HG02938 (cell line): ENCODE measurements around the gene OR4F15.
"Not testable (repeated sequence)": the region's sequence is repeated elsewhere in the genome, so short reads cannot be mapped to it uniquely, and the experiment has no call there.

Experiments used
- ATAC-seq: cut with Tn5 transposase; IDR thresholded peaks from one replicate; pipeline ENCODE4 v1.9.1; 2021; ENCODE audit warnings: mild to moderate bottlenecking, moderate library complexity; ENCODE audit not compliant: unreplicated experiment

OR4F15 gene, protein sequence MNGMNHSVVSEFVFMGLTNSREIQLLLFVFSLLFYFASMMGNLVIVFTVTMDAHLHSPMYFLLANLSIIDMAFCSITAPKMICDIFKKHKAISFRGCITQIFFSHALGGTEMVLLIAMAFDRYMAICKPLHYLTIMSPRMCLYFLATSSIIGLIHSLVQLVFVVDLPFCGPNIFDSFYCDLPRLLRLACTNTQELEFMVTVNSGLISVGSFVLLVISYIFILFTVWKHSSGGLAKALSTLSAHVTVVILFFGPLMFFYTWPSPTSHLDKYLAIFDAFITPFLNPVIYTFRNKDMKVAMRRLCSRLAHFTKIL

DNA sequence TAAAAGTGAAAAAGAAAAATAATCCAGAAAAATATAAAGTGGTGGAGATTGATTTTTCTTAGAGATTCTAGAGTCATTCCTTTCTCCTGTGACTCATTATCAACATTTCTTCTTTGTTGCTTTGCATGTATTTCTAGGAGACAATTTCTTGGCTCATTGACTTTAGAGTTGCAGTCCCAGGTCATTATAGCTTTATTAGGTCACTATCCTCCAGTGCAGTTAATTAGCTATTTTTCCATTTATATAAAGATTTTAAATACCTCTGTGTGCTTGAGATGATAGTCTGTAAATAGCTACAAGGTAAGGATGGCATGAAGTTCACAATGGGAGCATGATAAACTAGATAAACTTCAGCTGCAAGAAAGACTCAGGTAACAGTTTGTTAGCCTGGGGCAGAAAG, at the start of gene OR4F15:
Gene OR4F15, plus strand, starts transcription at position 301 of the 400 bp plus-strand sequence. CDS start 5,985 bp downstream, outside the sequence.
- ATAC-seq, result no peak

DNA sequence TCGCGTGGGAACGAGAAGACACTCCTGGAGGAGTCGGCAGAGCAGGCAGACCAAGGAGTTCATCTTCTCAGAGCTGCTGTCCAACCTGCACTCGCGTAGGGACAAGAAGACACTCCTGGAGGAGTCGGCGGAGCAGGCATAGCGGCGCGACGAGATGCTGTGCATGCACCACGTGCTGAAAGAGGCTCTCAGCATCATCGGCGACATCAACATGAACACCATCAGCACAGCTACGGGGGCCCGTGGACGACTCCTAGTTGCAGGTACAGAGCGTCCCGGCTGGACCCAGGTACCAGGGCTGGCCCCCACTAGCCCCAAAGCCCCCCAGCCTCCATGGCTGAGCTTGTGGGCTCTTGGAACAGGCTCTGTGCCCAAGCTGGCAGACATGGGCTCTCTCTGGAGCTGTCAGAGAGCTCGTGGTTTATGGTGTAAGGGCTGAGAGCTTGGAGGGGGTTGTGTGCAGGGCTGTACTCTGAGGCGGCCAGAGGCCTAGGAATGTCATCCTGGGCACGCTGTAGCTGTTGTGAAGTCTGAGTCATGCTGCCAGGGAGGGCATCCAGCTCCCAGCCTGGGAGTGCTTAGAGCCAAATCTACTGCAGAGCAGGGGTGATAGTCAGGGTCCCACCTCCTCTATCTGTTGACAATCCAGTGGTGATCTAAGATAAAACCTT, 47.2 kb upstream of the OR4F15 start:
- ATAC-seq, result not testable (repeated sequence)

- ATAC-seq, result not testable (repeated sequence)
Observed at GRCh38 chr15:101765340-101765671, 46.7 kb upstream of the OR4F15 start.

- no peak for ATAC-seq
Observed at GRCh38 chr15:101765772-101766456, 46.1 kb upstream of the OR4F15 start.

DNA sequence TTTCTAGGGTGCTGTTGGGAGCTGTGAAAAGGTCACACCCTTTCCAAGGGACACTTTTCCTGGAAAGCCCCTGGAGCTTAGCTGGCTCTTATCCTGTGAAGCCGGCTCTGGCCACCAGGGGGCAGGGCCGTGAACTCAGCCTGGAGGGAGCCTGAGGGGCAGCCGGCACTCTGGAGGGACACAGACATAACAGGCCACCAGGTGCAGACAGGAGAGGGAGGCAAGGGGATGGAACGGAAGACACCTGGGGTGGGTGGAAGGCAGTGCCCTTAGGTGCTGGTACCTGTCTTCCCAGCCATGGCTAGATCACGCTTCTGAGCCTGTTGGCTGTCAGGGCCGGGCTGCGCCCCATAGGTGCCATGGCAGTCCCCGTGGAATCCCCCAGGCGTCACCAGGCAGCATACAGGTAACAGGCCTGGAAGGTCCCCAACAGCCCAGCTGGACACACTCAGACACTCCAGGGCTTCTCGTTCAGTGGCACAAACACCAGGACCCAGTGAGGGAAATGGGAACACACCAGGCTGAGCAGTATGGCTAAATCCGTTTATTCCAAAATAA, 44.8 kb upstream of the OR4F15 start:
- not testable (repeated sequence) for ATAC-seq

- ATAC-seq, result no peak
Observed at GRCh38 chr15:101772921-101773320, 39.1 kb upstream of the OR4F15 start.

DNA sequence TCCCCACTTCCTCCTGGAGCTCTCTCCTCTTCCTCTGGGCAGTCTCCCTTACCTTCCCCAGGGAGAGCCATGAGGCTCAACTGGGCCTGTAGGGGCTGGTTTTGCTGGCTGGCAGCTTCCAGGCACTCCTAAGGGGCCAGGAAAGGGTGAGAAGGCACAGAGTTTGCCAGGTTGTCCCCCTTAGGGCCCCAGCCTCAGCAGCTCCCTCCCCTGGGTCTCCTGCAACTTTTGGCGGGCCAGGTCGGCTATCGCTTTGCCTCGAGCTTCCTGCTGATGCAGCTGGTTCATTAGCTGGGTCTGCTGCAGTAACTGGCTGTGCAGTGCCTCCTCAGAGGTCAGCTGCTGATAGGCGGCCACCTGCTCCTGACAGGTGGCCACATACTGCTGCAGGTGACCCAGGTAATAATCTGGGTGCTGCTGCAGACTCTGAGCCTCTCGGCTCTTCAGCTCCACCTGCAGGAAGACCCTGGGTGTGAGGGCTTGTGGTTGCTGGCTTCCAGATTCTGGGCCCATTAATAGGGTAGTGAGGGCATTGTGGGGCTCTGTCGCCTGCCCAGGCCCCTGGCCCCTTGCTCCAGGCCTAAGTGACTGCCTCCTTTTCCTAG, 38.4 kb upstream of the OR4F15 start:
- no peak for ATAC-seq

DNA sequence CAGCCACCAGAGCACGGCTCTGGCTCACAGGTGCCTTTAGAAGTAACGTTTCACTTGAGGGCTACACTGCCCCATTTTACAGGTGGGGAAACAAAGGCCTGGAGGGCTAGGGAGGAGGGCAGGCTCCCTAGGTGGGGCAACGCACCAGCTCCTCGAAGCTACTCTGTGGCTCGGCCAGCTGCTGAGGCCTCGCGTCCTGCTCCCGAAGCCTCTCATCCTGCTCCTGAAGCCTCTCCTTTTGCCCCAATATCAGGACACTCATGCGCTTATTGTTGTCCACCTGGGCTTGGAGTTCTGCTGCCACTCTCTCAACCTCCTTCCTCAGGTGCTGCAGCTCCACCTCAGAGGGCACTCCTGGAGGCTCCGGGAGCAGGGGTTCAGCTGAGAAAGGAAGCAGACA, 36.9 kb upstream of the OR4F15 start:
- ATAC-seq, result no peak

DNA sequence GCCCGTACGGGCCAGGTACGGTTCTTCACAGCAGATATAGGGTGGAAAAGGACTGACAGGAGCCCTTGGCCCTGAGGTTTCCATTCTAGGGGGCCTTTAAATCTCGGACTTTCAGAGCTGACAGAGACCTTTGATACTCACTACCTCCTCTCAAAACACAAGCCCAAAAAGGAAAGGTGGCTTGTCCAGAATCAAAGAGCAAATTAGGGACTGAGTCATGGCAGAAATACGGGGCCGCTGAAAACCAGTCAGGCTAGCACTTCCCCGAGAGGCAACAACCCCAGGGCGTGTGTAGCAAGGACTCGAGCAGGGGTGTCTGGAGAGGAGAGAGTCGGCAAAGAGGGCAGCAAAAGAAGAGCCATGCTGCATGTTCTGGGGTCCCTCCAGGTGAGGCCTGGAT, 33.4 kb upstream of the OR4F15 start:
- ATAC-seq, result not testable (repeated sequence)

DNA sequence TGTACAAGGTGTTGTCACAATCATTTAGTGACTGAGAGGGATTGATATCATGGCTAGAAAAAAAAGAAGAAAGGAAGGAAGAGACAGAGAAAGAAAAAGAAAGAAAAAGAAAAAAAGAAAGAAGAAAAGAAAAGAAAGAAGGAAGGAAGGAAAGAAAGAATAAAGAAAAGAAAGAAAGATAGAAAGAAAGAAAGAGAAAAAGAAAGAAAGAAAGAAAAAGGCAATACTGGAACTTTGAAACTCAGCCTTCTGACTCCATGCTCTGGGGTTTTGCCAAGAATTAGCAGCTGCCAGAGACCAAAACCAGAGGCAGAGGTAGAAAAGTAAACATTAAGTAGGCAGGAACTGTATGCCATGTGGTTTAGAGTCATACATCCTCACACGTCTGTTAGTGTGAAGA, 31.8 kb upstream of the OR4F15 start:
- ATAC-seq, result not testable (repeated sequence)

DNA sequence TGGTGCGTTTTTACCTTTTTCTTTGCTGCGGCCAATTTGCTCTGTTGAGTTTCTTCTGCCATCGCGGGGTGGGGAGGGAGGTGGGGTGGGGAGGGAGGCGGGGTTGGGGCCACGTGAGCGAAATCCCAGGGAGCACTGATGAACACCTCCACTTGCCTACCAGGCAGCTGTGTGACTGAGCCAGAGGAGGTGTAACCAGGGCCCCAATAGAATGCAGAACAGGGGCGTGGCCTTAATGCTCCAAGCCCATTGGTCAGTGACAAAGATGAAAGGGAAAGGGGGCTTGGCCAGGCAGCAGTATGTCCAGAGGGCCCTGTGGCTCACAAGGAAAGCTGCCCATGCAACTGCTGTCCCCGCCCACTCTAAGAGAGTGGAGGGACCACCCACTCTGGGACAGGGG, 30.1 kb upstream of the OR4F15 start:
- no peak for ATAC-seq

GRCh38 chr15:101784644-101785043, 27.4 kb upstream of the OR4F15 start:
- no peak for ATAC-seq

- ATAC-seq, result not testable (repeated sequence)
Observed at GRCh38 chr15:101786422-101786821, 25.6 kb upstream of the OR4F15 start.

DNA sequence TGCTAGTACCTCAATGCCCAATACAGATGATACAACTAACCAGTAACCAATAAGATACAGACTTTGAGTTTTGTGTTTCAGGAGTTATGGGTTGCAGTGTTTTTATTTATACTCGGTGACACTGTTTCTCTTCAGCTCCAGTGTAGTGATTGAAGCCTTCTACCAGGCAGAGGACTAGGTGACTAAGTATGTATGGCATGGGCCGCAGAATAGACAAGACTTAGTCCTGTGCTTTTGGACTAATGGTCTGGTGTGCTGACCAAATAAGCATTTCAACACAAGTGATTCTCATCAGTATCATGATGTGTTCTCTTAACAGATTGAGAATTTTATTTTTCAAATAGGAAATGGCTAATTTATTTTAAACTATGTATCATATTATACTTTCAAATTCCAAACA, 24.0 kb upstream of the OR4F15 start:
- ATAC-seq, result not testable (repeated sequence)

DNA sequence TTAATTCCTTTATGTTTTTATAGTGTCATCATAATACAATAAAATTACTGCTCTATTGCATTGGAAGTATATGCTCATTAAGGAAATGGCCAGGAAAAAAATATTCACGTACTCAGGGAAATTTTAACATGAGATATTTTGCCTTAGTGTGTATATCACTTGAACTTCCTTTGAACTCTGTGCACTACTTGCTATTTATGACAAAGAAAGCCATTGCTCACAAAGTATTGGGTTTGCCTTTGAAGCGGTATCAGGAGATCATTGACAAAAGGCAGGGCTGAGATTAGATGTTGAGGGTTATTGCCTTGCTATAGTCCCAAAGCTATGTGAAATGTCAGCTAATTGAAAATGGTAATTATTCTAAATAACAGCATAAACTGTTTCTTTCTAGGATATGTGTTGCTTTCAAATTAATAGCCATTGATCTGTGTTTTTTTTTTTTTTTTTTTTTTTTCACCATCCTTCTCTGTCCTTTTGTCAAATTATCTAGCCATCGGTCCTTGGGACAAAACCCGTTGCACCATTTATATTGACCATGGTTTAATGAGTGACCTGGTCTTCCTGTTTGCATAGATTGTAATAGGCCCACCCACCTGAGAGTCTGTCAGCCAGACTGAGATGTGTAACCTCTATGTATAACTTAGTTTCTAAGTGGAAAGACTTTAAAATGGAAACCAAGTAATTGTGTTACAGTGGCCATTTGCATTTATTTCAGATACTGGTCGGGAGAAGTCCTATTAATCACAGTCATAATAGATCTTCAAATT, 23.3 kb upstream of the OR4F15 start:
- not testable (repeated sequence) for ATAC-seq

GRCh38 chr15:101790748-101791147, 21.3 kb upstream of the OR4F15 start:
- ATAC-seq, result not testable (repeated sequence)

- ATAC-seq, result not testable (repeated sequence)
Observed at GRCh38 chr15:101793981-101794380, 18.0 kb upstream of the OR4F15 start.

DNA sequence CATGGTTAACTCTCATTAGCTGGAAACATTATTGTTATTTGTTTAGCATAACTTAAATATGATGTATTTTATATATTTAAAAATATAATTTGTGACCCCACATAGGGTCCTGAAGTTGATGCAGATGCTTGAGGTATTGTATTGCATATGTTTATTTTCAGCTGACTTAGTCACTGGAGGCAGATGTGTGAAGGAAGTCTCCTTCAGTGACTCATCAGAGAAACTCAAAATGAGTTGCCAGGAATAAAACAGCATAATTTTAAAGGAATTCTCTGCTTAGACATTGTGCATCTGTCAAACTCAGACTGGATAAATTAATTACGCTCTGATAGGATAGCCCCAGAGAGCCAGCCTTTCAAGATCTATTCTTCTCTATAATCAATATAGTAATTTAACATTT, 16.5 kb upstream of the OR4F15 start:
- no peak for ATAC-seq

DNA sequence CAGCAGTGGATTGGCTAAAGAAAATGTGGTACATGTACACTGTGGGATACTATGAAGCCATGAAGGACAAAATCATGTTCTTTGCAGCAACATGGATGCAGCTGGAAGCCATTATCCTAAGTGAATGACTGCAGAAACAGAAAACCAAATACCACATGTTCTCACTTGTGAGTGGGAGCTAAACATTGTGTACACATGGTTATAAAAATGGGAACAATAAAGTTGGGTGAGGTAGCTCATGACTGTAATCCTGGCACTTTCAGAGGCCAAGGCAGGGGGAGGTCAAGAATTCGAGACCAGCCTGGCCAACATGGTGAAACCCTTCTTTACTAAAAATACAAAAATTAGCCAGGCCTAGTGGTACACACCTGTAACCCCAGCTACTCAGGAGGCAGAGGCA, 12.3 kb upstream of the OR4F15 start:
- ATAC-seq, result no peak

DNA sequence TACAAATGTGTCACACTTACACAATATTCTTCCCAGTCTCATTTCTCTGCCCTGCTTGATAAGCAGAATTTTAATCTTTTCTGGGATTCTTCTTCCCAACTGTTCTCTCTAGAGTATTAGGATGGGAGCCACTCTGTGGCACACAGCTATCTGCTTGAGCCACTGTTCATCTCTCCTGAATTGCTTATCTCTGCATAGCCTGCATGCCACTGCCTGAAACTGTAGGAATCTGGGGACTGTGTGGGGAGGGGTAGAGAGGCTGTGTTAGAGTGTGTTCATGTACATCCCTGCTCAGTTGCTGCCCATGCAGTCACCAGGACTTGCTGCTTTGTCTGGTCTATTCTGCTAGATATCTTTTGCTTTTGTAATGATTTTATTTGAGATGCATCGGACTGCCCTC, 11.0 kb upstream of the OR4F15 start:
- no peak for ATAC-seq
